B cell (primary cell): ENCODE results near the gene CHADL. TPM values are rescaled to one million over a fixed set of nuclear protein-coding genes. Genes with fewer than 3 reads are reported as not detected.

ENCODE experiments used
- ATAC-seq: fragments of 200-7000 bp; cut with Tn5 transposase; one replicate; pipeline ENCODE4 v1.10.0; 2021; ENCODE audit warnings: low read depth, mild to moderate bottlenecking, moderate number of reproducible peaks, moderate library complexity
- CTCF ChIA-PET: fragments of 350-600 bp; sonication (Branson Sonifier 250); formaldehyde crosslinking; loops from one replicate; lab custom pipeline; 2021; ENCODE audit warnings: antibody characterized with exemption, inconsistent platforms; lab: Charles Lee
- POLR2A ChIA-PET: fragments of 350-600 bp; sonication (Branson Sonifier 250); formaldehyde crosslinking; loops from one replicate; lab custom pipeline; 2021; ENCODE audit warnings: antibody characterized with exemption; lab: Charles Lee
- DNase-seq: peaks from one replicate; pipeline ENCODE4 v3.0.0; 2013
- H2AFZ ChIP-seq: 2 replicates; pipeline ENCODE4 v1.6.1; 2012; ENCODE audit warnings: mild to moderate bottlenecking, low read depth, low read length; ENCODE audit not compliant: insufficient read depth, poor library complexity, severe bottlenecking
- H3K27ac ChIP-seq, 2 donors: 1 replicate in 1 of 2; 2 replicates in 1 of 2; pipeline ENCODE4 v1.5.1; 2012 to 2013; ENCODE audit warnings: low read length in 2 of 2, mild to moderate bottlenecking in 2 of 2, moderate library complexity in 1 of 2
- H3K27me3 ChIP-seq, 4 experiments: fragments of 200-600 bp in 1 of 4; sonication (generic) in 1 of 4; replicated peaks in 1 of 4; 1 replicate in 2 of 4; 2 replicates in 2 of 4; pipeline versions ENCODE4 v1.6.1 to v1.7.0; 2013 to 2016; ENCODE audit warnings: low read length in 3 of 4, mild to moderate bottlenecking in 2 of 4, mixed read lengths in 1 of 4, moderate library complexity in 1 of 4; ENCODE audit not compliant: insufficient read depth in 4 of 4, control insufficient read depth in 3 of 4; ENCODE audit errors: control extremely low read depth in 1 of 4
- H3K36me3 ChIP-seq, 2 experiments: replicated peaks in 1 of 2; 1 replicate in 1 of 2; 2 replicates in 1 of 2; pipeline versions ENCODE4 v1.6.1 to v1.7.1; 2013; ENCODE audit warnings: low read length in 1 of 2; ENCODE audit not compliant: insufficient read depth in 2 of 2, control insufficient read depth in 1 of 2; ENCODE audit errors: control extremely low read depth in 1 of 2, extremely low read depth in 1 of 2
- H3K4me1 ChIP-seq, 2 donors: fragments of 200-600 bp in 1 of 2; sonication (generic) in 1 of 2; 1 replicate in 1 of 2; 2 replicates in 1 of 2; pipeline versions ENCODE4 v1.5.1 to v1.6.1; 2013 to 2017; ENCODE audit warnings: low read length in 2 of 2; ENCODE audit not compliant: control insufficient read depth in 2 of 2, insufficient read depth in 2 of 2
- H3K4me2 ChIP-seq: replicated peaks from 2 replicates; pipeline ENCODE3; 2012; ENCODE audit warnings: mild to moderate bottlenecking, low read depth, low read length; ENCODE audit not compliant: poor library complexity, severe bottlenecking
- H3K4me3 ChIP-seq, 5 experiments: fragments of 200-600 bp in 1 of 5; sonication (generic) in 1 of 5; 1 replicate in 3 of 5; 2 replicates in 2 of 5; pipeline versions ENCODE4 v1.5.1 to v1.7.0; 2011 to 2016; ENCODE audit warnings: low read length in 4 of 5, mild to moderate bottlenecking in 4 of 5, low read depth in 2 of 5, control low read depth in 1 of 5, moderate library complexity in 1 of 5; ENCODE audit not compliant: insufficient read depth in 1 of 5; ENCODE audit errors: control extremely low read depth in 1 of 5, extremely low read depth in 1 of 5
- H3K79me2 ChIP-seq: fragments of 200-600 bp; sonication (generic); one replicate; pipeline ENCODE4 v1.6.0; 2016; ENCODE audit warnings: low read length; ENCODE audit not compliant: control insufficient read depth, insufficient read depth
- H3K9ac ChIP-seq: fragments of 200-600 bp; sonication (generic); 2 replicates; pipeline ENCODE4 v1.6.1; 2017; ENCODE audit warnings: mild to moderate bottlenecking, low read length, moderate library complexity
- H3K9me3 ChIP-seq, 3 donors: one replicate each; pipeline versions ENCODE4 v1.6.1 to v1.7.1; 2013; ENCODE audit warnings: low read length in 2 of 3; ENCODE audit not compliant: control insufficient read depth in 2 of 3, insufficient read depth in 1 of 3; ENCODE audit errors: control extremely low read depth in 1 of 3
- H4K20me1 ChIP-seq: 2 replicates; pipeline ENCODE4 v1.6.0; 2012; ENCODE audit warnings: mild to moderate bottlenecking, low read length; ENCODE audit not compliant: insufficient read depth, control insufficient read depth, poor library complexity, severe bottlenecking
- H3K27ac Mint-ChIP-seq: one replicate; pipeline ENCODE4 v1.8.0; 2021; ENCODE audit warnings: mixed read lengths
- H3K27me3 Mint-ChIP-seq: one replicate; pipeline ENCODE4 v1.8.0; 2021; ENCODE audit warnings: mixed read lengths
- H3K4me1 Mint-ChIP-seq: one replicate; pipeline ENCODE4 v1.8.0; 2021; ENCODE audit warnings: mixed read lengths
- H3K4me3 Mint-ChIP-seq: one replicate; pipeline ENCODE4 v1.8.0; 2021; ENCODE audit warnings: mixed read lengths
- H3K9me3 Mint-ChIP-seq: one replicate; pipeline ENCODE4 v1.8.0; 2022; ENCODE audit warnings: mixed read lengths; ENCODE audit not compliant: insufficient read depth
- EZH2 ChIP-seq: IDR thresholded peaks from 2 replicates; pipeline ENCODE4 v1.6.1; 2012; ENCODE audit warnings: borderline replicate concordance, low read depth, mild to moderate bottlenecking, moderate library complexity, low read length; ENCODE audit not compliant: insufficient read depth, poor library complexity, severe bottlenecking
- WGBS: methylation state at CpG from one replicate; pipeline ENCODE4 v1.1.5; 2013; ENCODE audit warnings: missing lambda C conversion rate; ENCODE audit not compliant: insufficient coverage; 5-methylcytosine and 5-hydroxymethylcytosine counted together
- intact Hi-C: fragments of 100-400 bp; cut with micrococcal nuclease; formaldehyde crosslinking; loops from one replicate; pipeline ENCODE4 v1.10.0; 2022
- polyA plus RNA-seq: library from polyadenylated mRNA; depleted of rRNA; stranded (reverse); fragments of >200 nt; gene quantifications from 2 replicates; pipeline ENCODE4 v1.2.3, GENCODE V29; 2012
- total RNA-seq, 2 donors: library from RNA; stranded (reverse); fragments of 120-200 nt in 1 of 2; gene quantifications; 1 replicate in 1 of 2; 2 replicates in 1 of 2; pipeline versions ENCODE4 v1.2.3 to v1.2.4, GENCODE V29; 2013 to 2022
- TF ChIP-seq, protein P1 (sequence below): fragments of 200-600 bp; IDR thresholded peaks from one replicate; pipeline ENCODE4 v1.8.0; 2022; ENCODE audit warnings: antibody characterized with exemption, mild to moderate bottlenecking

The CHADL gene
- total and polyA plus RNA-seq, 2 donors (not counting 1 experiment from before 2014, with no cell fraction given): 0.07 to 0.59 TPM

DNA sequence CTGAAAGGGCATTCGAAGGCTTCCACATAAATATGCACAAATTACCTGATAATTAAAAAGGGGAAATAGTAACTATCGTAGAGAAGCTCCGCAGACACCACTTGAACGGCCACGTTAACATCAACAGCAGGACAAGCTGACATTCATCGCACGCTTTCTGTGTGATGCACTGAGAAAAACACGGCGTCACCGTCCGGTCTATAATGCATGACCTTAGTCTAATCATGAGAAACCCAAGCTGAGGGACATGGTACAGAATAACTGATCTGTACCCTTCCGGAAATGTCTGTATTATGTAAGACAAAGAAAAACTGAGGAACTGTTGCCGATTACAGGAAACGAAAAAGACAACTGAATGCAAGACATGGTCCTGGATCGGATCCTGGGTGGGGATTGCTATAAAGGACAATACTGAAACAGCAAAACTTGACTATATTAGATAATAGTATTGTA is 45.9 kb upstream of the CHADL start:
- DNase-seq (no peak), ATAC-seq (peak; percentile 29)
- Histone ChIP-seq H3K4me3 (peak overlapping the region; percentile 62 to 98 (median 80)), H3K79me2 (peaks cover 36% of the 10 kb centered on the region), H3K9ac (peak overlapping the region; percentile 75), H3K27ac (peak overlapping the region; percentile 94 to 95), H3K36me3 (peaks cover 0 to 5% of the 10 kb centered on the region in 2 experiments), H3K4me2 (peak overlapping the region; percentile 87), H3K27me3 (no peaks in the 10 kb centered on the region), H4K20me1 (peaks cover 13% of the 10 kb centered on the region), H3K9me3 (no peaks in the 10 kb centered on the region), H2AFZ (peak overlapping the region; percentile 57), H3K4me1 (peaks cover 12 to 16% of the 10 kb centered on the region in 2 donors)
- POLR2A ChIA-PET: interaction anchor here (0.5 to 2.0 kb wide), 13 partner anchors 13 to 1765 kb away, joined by 3 to 22 read pairs (median 5); partner anchors contain the start of genes NDUFA6, POLR3H, RBX1 and TEF
- Mint-ChIP-seq H3K4me3 (peak overlapping the region; percentile 100), H3K27ac (peak overlapping the region; percentile 99), H3K27me3 (no peaks in the 10 kb centered on the region), H3K9me3 (no peaks in the 10 kb centered on the region), H3K4me1 (peaks cover 26% of the 10 kb centered on the region)
- TF ChIP-seq EZH2: no peak
- TF ChIP-seq, protein P1, sequence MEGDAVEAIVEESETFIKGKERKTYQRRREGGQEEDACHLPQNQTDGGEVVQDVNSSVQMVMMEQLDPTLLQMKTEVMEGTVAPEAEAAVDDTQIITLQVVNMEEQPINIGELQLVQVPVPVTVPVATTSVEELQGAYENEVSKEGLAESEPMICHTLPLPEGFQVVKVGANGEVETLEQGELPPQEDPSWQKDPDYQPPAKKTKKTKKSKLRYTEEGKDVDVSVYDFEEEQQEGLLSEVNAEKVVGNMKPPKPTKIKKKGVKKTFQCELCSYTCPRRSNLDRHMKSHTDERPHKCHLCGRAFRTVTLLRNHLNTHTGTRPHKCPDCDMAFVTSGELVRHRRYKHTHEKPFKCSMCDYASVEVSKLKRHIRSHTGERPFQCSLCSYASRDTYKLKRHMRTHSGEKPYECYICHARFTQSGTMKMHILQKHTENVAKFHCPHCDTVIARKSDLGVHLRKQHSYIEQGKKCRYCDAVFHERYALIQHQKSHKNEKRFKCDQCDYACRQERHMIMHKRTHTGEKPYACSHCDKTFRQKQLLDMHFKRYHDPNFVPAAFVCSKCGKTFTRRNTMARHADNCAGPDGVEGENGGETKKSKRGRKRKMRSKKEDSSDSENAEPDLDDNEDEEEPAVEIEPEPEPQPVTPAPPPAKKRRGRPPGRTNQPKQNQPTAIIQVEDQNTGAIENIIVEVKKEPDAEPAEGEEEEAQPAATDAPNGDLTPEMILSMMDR: no peak
- CTCF ChIA-PET: interaction anchor here (0.6 to 2.4 kb wide), 9 partner anchors 15 to 364 kb away, joined by 3 to 16 read pairs (median 4); partner anchors contain the start of gene ZC3H7B
- 0% methylated on average over 11 of the region's 15 CpGs for WGBS
- intact Hi-C loops: loop anchor here (1.0 to 5.0 kb wide), 13 partner anchors 15 to 1296 kb away; partner anchors contain the start of genes ACO2, ADSL, EP300 and L3MBTL2
